Measurements from ENCODE around the gene ZKSCAN5. TPM values are rescaled to one million over a fixed set of nuclear protein-coding genes. Genes with fewer than 3 reads are reported as not detected.

Gene ZKSCAN5
- total and polyA plus RNA-seq, 2 donors (not counting 1 experiment from before 2014, with no cell fraction given), result 3.1 to 10.9 TPM

DNA sequence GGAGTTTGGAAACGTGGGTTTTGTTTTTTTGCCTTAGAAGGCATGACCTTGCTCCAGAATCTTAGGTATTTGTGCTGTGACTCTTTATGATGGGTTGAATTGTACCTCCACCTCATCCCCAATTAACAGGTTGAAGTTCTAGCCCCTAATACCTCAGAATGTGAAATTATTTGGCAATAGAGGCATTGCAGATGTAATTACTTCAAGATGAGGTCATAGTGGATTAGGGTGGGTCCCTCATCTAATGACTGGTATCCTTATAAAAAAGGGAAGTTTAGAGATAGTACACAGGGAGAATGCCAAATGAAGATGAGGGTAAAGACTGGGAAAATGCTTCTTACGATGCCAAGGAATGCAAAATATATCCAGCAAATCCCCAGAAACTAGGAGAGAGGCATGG lies 50.5 kb downstream of the ZKSCAN5 start:
- Histone ChIP-seq H2AFZ (ENCODE audit: insufficient read depth, low read depth, low read length, poor library complexity, severe bottlenecking) (no peak overlapping the region), H3K4me1 (ENCODE audit: control insufficient read depth in 2 of 2, insufficient read depth in 2 of 2, low read length in 2 of 2) (peaks cover 32 to 40% of the 10 kb centered on the region in 2 donors), H4K20me1 (ENCODE audit: control insufficient read depth, insufficient read depth, low read length, poor library complexity, severe bottlenecking) (peaks cover 6% of the 10 kb centered on the region), H3K4me3 (ENCODE audit: control extremely low read depth in 1 of 5, extremely low read depth in 1 of 5, insufficient read depth in 1 of 5, low read depth in 2 of 5, low read length in 4 of 5) (no peak overlapping the region), H3K9ac (ENCODE audit: low read length) (no peak overlapping the region), H3K9me3 (ENCODE audit: control extremely low read depth in 1 of 3, control insufficient read depth in 2 of 3, insufficient read depth in 1 of 3, low read length in 2 of 3) (no peaks in the 10 kb centered on the region), H3K27me3 (replicated peaks in 1 of 4; ENCODE audit: control extremely low read depth in 1 of 4, control insufficient read depth in 3 of 4, insufficient read depth in 4 of 4, low read length in 3 of 4) (no peaks in the 10 kb centered on the region), H3K79me2 (ENCODE audit: control insufficient read depth, insufficient read depth, low read length) (peaks cover 94% of the 10 kb centered on the region), H3K27ac (ENCODE audit: low read length in 2 of 2) (peak overlapping the region in 1 of 2 donors; percentile 42), H3K36me3 (replicated peaks in 1 of 2; ENCODE audit: control extremely low read depth in 1 of 2, control insufficient read depth in 1 of 2, extremely low read depth in 1 of 2, insufficient read depth in 2 of 2, low read length in 1 of 2) (peaks cover 0 to 13% of the 10 kb centered on the region in 2 experiments), H3K4me2 (replicated peaks; ENCODE audit: low read depth, low read length, poor library complexity, severe bottlenecking) (no peak overlapping the region)
- H3K9me3 Mint-ChIP-seq (ENCODE audit: insufficient read depth), result no peaks in the 10 kb centered on the region
- WGBS (ENCODE audit: insufficient coverage), result no CpG with 5 or more reads among the region's 2 CpGs
- H3K27me3 Mint-ChIP-seq, result no peaks in the 10 kb centered on the region
- ChIA-PET CTCF (no interaction called here), POLR2A (no interaction called here)
- DNase-seq (no peak), ATAC-seq (ENCODE audit: low read depth) (no peak)
- H3K4me3 Mint-ChIP-seq, result no peak overlapping the region
- no peak for TF ChIP-seq EZH2 (IDR thresholded peaks at IDR 0.05; ENCODE audit: borderline replicate concordance, insufficient read depth, low read depth, low read length, poor library complexity, severe bottlenecking)
- TF ChIP-seq, protein P1, sequence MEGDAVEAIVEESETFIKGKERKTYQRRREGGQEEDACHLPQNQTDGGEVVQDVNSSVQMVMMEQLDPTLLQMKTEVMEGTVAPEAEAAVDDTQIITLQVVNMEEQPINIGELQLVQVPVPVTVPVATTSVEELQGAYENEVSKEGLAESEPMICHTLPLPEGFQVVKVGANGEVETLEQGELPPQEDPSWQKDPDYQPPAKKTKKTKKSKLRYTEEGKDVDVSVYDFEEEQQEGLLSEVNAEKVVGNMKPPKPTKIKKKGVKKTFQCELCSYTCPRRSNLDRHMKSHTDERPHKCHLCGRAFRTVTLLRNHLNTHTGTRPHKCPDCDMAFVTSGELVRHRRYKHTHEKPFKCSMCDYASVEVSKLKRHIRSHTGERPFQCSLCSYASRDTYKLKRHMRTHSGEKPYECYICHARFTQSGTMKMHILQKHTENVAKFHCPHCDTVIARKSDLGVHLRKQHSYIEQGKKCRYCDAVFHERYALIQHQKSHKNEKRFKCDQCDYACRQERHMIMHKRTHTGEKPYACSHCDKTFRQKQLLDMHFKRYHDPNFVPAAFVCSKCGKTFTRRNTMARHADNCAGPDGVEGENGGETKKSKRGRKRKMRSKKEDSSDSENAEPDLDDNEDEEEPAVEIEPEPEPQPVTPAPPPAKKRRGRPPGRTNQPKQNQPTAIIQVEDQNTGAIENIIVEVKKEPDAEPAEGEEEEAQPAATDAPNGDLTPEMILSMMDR (IDR thresholded peaks at IDR 0.05), result no peak
- H3K4me1 Mint-ChIP-seq, result peaks cover 45% of the 10 kb centered on the region
- intact Hi-C loops (cut with micrococcal nuclease), result loop anchor here (10.0 kb wide), 1 partner anchor 180 kb away; the partner anchor contains the start of gene ARPC1B
- peak overlapping the region; percentile 3 for H3K27ac Mint-ChIP-seq

DNA sequence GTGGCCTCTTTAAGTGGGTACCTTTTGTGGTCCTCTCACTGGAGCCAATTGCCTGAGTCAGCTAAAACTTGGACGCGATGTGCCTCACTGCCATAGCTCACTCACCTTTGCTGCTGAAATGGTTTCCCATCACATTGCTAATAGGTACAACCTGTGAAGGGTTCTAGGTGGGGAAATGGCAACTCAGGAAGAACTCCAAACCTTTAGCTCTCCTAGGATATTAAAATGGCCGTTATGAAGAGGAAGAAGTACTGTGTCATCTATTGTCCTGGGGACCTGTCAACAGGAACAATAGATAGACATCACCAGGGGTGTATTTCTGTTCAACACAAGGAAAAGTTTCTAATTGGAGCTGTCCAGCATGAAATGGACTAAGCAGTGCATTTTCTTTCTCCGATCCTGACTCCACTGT lies 52.7 kb downstream of the ZKSCAN5 start:
- H3K79me2 ChIP-seq (ENCODE audit: control insufficient read depth, insufficient read depth, low read length), result peaks cover 87% of the 10 kb centered on the region
- POLR2A ChIA-PET, result interaction anchor here (2.8 kb wide), 1 partner anchor 53 kb away, joined by 33 read pairs; the partner anchor contains the start of gene ZKSCAN5
- intact Hi-C loops (cut with micrococcal nuclease), result loop anchor here (10.0 kb wide), 1 partner anchor 182 kb away; the partner anchor contains the start of gene ARPC1B
- ATAC-seq (ENCODE audit: low read depth) (no peak), DNase-seq (no peak)
- no peak overlapping the region for H2AFZ ChIP-seq (ENCODE audit: insufficient read depth, low read depth, low read length, poor library complexity, severe bottlenecking)
- Mint-ChIP-seq H3K4me3 (peak overlapping the region; percentile 98), H3K4me1 (peaks cover 42% of the 10 kb centered on the region), H3K9me3 (ENCODE audit: insufficient read depth) (no peaks in the 10 kb centered on the region), H3K27ac (peak overlapping the region; percentile 98), H3K27me3 (no peaks in the 10 kb centered on the region)
- H3K4me2 ChIP-seq (replicated peaks; ENCODE audit: low read depth, low read length, poor library complexity, severe bottlenecking), result peak overlapping the region; percentile 96
- peak overlapping the region; percentile 91 to 98 for H3K27ac ChIP-seq (ENCODE audit: low read length in 2 of 2)
- no peak for TF ChIP-seq EZH2 (IDR thresholded peaks at IDR 0.05; ENCODE audit: borderline replicate concordance, insufficient read depth, low read depth, low read length, poor library complexity, severe bottlenecking)
- TF ChIP-seq, protein P1 (IDR thresholded peaks at IDR 0.05), result no peak
- H3K9ac ChIP-seq (ENCODE audit: low read length), result peak overlapping the region; percentile 92
- H3K4me1 ChIP-seq (ENCODE audit: control insufficient read depth in 2 of 2, insufficient read depth in 2 of 2, low read length in 2 of 2), result peaks cover 24 to 30% of the 10 kb centered on the region in 2 donors
- H3K36me3 ChIP-seq (replicated peaks in 1 of 2; ENCODE audit: control extremely low read depth in 1 of 2, control insufficient read depth in 1 of 2, extremely low read depth in 1 of 2, insufficient read depth in 2 of 2, low read length in 1 of 2), result peaks cover 9 to 32% of the 10 kb centered on the region in 2 experiments
- CTCF ChIA-PET, result interaction anchor here (0.6 to 1.4 kb wide), 2 partner anchors 23 to 1255 kb away, joined by 3 read pairs; no protein-coding TSS in a partner anchor
- peaks cover 25% of the 10 kb centered on the region for H4K20me1 ChIP-seq (ENCODE audit: control insufficient read depth, insufficient read depth, low read length, poor library complexity, severe bottlenecking)
- H3K4me3 ChIP-seq (ENCODE audit: control extremely low read depth in 1 of 5, extremely low read depth in 1 of 5, insufficient read depth in 1 of 5, low read depth in 2 of 5, low read length in 4 of 5), result peak overlapping the region; percentile 77 to 97 (median 92)
- no peaks in the 10 kb centered on the region for H3K27me3 ChIP-seq (replicated peaks in 1 of 4; ENCODE audit: control extremely low read depth in 1 of 4, control insufficient read depth in 3 of 4, insufficient read depth in 4 of 4, low read length in 3 of 4)
- no peaks in the 10 kb centered on the region for H3K9me3 ChIP-seq (ENCODE audit: control extremely low read depth in 1 of 3, control insufficient read depth in 2 of 3, insufficient read depth in 1 of 3, low read length in 2 of 3)
- WGBS (ENCODE audit: insufficient coverage), result 100% methylated on average over 1 of the region's 4 CpGs

Data from B cell (primary cell).